ENCODE results near the gene EIF3F. TPM values are rescaled to one million over a fixed set of nuclear protein-coding genes. Genes with fewer than 3 reads are reported as not detected.
A peak's percentile ranks its signal among the peaks of the same experiment; 100 is the strongest.

EIF3F gene
- total and polyA plus RNA-seq, 2 donors (not counting 1 experiment from before 2014, with no cell fraction given): 330 to 584 TPM

- Mint-ChIP-seq H3K27ac (peak overlapping the region; percentile 4), H3K4me3 (no peak overlapping the region), H3K4me1 (no peaks in the 10 kb centered on the region), H3K27me3 (no peaks in the 10 kb centered on the region), H3K9me3 (ENCODE audit: insufficient read depth) (no peaks in the 10 kb centered on the region)
- 70% methylated on average over 7 of the region's 7 CpGs for WGBS (ENCODE audit: insufficient coverage)
- Histone ChIP-seq H3K27me3 (replicated peaks in 1 of 4; ENCODE audit: control extremely low read depth in 1 of 4, control insufficient read depth in 3 of 4, insufficient read depth in 4 of 4, low read length in 3 of 4) (peaks cover 0 to 2% (median 0%) of the 10 kb centered on the region in 4 experiments), H3K79me2 (ENCODE audit: control insufficient read depth, insufficient read depth, low read length) (no peaks in the 10 kb centered on the region), H3K36me3 (replicated peaks in 1 of 2; ENCODE audit: control extremely low read depth in 1 of 2, control insufficient read depth in 1 of 2, extremely low read depth in 1 of 2, insufficient read depth in 2 of 2, low read length in 1 of 2) (peaks cover 3 to 10% of the 10 kb centered on the region in 2 experiments), H3K9ac (ENCODE audit: low read length) (no peak overlapping the region), H3K4me3 (ENCODE audit: control extremely low read depth in 1 of 5, extremely low read depth in 1 of 5, insufficient read depth in 1 of 5, low read depth in 2 of 5, low read length in 4 of 5) (no peak overlapping the region), H3K4me1 (ENCODE audit: control insufficient read depth in 2 of 2, insufficient read depth in 2 of 2, low read length in 2 of 2) (no peaks in the 10 kb centered on the region), H3K4me2 (replicated peaks; ENCODE audit: low read depth, low read length, poor library complexity, severe bottlenecking) (no peak overlapping the region), H4K20me1 (ENCODE audit: control insufficient read depth, insufficient read depth, low read length, poor library complexity, severe bottlenecking) (no peaks in the 10 kb centered on the region), H2AFZ (ENCODE audit: insufficient read depth, low read depth, low read length, poor library complexity, severe bottlenecking) (no peak overlapping the region), H3K9me3 (ENCODE audit: control extremely low read depth in 1 of 3, control insufficient read depth in 2 of 3, insufficient read depth in 1 of 3, low read length in 2 of 3) (no peaks in the 10 kb centered on the region), H3K27ac (ENCODE audit: low read length in 2 of 2) (no peak overlapping the region)
- DNase-seq: no peak
- TF ChIP-seq EZH2 (IDR thresholded peaks at IDR 0.05; ENCODE audit: borderline replicate concordance, insufficient read depth, low read depth, low read length, poor library complexity, severe bottlenecking) (no peak), CTCF (IDR thresholded peaks at IDR 0.05) (no peak)
- ChIA-PET POLR2A (no interaction called here), CTCF (interaction anchor here (0.7 kb wide), 1 partner anchor 99 kb away, joined by 3 read pairs; no protein-coding TSS in a partner anchor)
- ATAC-seq (ENCODE audit: low read depth): no peak
- intact Hi-C loops (cut with micrococcal nuclease): no loop called here
Observed at GRCh38 chr11:8003187-8003586, 16.1 kb downstream of the EIF3F start.

GRCh38 chr11:8004008-8004407, 16.9 kb downstream of the EIF3F start:
- intact Hi-C loops (cut with micrococcal nuclease): no loop called here
- Histone ChIP-seq H3K27me3 (replicated peaks in 1 of 4; ENCODE audit: control extremely low read depth in 1 of 4, control insufficient read depth in 3 of 4, insufficient read depth in 4 of 4, low read length in 3 of 4) (peaks cover 0 to 2% (median 0%) of the 10 kb centered on the region in 4 experiments), H3K9me3 (ENCODE audit: control extremely low read depth in 1 of 3, control insufficient read depth in 2 of 3, insufficient read depth in 1 of 3, low read length in 2 of 3) (no peaks in the 10 kb centered on the region), H3K4me3 (ENCODE audit: control extremely low read depth in 1 of 5, extremely low read depth in 1 of 5, insufficient read depth in 1 of 5, low read depth in 2 of 5, low read length in 4 of 5) (no peak overlapping the region), H3K9ac (ENCODE audit: low read length) (no peak overlapping the region), H2AFZ (ENCODE audit: insufficient read depth, low read depth, low read length, poor library complexity, severe bottlenecking) (no peak overlapping the region), H3K27ac (ENCODE audit: low read length in 2 of 2) (no peak overlapping the region), H4K20me1 (ENCODE audit: control insufficient read depth, insufficient read depth, low read length, poor library complexity, severe bottlenecking) (no peaks in the 10 kb centered on the region), H3K4me2 (replicated peaks; ENCODE audit: low read depth, low read length, poor library complexity, severe bottlenecking) (no peak overlapping the region), H3K4me1 (ENCODE audit: control insufficient read depth in 2 of 2, insufficient read depth in 2 of 2, low read length in 2 of 2) (no peaks in the 10 kb centered on the region), H3K36me3 (replicated peaks in 1 of 2; ENCODE audit: control extremely low read depth in 1 of 2, control insufficient read depth in 1 of 2, extremely low read depth in 1 of 2, insufficient read depth in 2 of 2, low read length in 1 of 2) (peaks cover 0 to 3% of the 10 kb centered on the region in 2 experiments), H3K79me2 (ENCODE audit: control insufficient read depth, insufficient read depth, low read length) (no peaks in the 10 kb centered on the region)
- TF ChIP-seq EZH2 (IDR thresholded peaks at IDR 0.05; ENCODE audit: borderline replicate concordance, insufficient read depth, low read depth, low read length, poor library complexity, severe bottlenecking): no peak
- TF ChIP-seq CTCF (IDR thresholded peaks at IDR 0.05): no peak
- H3K9me3 Mint-ChIP-seq (ENCODE audit: insufficient read depth): no peaks in the 10 kb centered on the region
- WGBS (ENCODE audit: insufficient coverage): 78% methylated on average over 1 of the region's 2 CpGs
- ATAC-seq (ENCODE audit: low read depth): no peak
- POLR2A ChIA-PET: no interaction called here
- no peaks in the 10 kb centered on the region for H3K4me1 Mint-ChIP-seq
- CTCF ChIA-PET: interaction anchor here (7.6 kb wide), 1 partner anchor 94 kb away, joined by 121 read pairs; no protein-coding TSS in a partner anchor
- no peak overlapping the region for H3K27ac Mint-ChIP-seq
- no peak overlapping the region for H3K4me3 Mint-ChIP-seq
- no peak for DNase-seq
- H3K27me3 Mint-ChIP-seq: peaks cover 5% of the 10 kb centered on the region

All from B cell (primary cell).